GM19395 (cell line): ENCODE data around the gene HOTAIR.
A peak's percentile ranks its signal among the peaks of the same experiment; 100 is the strongest.

Experiments used
- ATAC-seq: cut with Tn5 transposase; IDR thresholded peaks from one replicate; pipeline ENCODE4 v1.9.1; 2021; ENCODE audit warnings: mild to moderate bottlenecking, moderate library complexity; ENCODE audit not compliant: unreplicated experiment

HOTAIR gene

DNA sequence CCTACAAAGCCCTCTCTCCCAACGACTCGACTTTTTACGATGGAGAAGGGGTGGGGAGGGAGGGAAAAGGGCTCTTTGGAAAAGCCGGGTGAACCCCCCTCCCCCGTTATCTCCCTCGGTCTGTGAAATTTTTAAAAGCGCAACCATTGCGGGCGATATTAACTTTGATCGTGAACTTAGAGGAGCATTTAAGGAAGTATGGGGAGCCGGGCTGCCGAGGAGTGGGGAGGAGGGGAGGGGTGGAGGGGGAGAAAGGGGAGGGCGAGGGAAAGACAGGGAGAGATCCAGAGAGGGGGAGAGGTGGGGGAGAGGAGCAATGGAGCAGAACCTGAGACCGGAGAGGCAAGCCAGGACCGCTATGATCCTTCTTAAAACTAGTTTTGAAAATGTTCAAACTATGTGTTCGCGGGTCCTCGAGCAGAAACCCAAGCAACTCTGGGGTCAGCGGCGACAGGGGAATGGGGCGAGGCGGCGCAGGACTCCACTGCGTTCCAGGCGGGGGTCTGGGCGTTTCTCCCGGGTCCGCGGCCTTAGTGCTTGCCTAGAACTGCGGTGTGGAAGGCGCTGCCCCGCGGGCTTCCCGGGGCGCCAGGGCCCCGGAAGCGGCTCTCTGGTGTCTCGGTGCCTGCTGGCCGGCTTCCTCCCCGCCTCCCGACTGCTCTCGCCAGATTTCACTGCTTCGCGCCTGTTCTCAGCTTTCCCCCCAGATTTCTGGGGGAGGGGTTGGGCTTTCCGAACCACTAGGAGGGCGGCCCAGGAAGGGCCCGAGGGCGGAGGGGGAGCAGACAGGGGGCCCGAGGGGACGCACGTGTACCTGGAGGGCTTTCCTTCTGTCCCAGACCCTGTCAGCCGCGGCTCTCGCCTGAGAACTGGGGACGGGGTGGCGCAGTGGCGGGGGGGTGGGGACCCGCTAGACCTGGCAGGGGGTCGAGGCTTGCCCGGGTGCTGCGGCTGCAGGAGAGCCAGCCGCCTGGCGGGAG is at the start of gene HOTAIR:
TSS of gene HOTAIR (minus strand) at position 871 of the 980 bp plus-strand sequence.
- no peak for ATAC-seq

DNA sequence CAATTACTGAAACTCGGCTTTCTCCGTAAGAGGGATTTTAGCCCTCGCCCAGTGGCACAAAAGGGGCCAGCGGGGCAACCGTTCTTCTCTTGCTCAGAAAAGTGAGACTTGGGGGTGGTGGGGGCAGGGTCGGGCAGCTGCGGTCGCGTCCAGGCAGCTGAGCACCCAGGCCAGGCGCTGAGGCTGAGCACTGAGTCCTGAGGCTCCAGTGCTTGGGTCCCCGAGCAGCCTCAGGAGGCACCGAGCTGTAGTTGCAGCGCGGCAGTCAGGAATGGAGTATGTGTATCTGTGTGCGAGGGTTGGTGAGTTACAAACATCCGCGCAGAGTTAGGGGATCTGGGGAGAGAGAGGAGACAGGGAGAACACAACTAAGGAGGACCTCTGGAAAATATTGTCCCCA is 49.4 kb upstream of the HOTAIR start:
- no peak for ATAC-seq

DNA sequence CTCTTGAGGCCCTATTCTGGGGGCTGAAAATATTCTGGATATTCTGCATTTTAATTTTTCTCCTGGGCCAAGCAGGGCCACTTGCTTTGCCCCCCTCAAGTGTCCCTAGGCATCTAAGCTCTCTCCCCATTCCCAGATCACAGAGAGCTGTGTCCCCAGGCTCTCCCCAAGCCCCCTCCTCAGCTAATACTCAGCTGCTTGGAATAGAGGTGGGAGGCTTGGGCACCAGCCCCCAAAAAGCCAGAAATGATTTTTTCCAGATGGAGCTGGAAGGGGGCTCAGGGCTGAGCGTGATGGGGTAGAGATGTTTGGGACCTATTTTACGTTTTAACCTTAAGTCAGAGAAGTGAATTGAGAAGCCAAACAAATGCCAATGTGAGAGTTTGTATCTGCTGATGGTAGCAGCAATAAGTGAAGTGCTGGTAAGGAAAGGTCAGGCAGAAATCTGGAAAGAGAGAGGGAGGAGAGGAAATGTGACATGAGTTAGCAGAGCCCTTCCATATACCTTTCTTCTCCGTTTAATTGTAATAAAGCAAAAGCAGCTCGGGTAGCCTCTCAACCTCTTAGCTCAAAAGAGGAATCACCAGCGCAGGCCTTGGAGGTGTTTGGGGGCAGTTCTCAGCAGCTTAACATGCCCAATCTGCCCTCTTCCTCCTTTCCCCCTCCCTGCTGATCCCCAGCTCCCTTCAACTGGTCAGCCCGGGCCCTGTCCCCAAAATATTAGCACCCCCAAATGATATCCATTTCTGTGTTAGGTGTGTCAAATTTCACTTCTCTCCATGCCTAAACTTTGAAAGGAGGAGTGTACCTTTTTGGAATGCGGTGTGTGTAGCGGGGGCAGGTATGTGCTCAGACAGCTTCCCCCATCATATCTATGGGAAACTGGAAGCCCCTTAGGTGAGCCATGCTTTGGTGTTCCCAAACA is 48.5 kb upstream of the HOTAIR start:
- no peak for ATAC-seq

DNA sequence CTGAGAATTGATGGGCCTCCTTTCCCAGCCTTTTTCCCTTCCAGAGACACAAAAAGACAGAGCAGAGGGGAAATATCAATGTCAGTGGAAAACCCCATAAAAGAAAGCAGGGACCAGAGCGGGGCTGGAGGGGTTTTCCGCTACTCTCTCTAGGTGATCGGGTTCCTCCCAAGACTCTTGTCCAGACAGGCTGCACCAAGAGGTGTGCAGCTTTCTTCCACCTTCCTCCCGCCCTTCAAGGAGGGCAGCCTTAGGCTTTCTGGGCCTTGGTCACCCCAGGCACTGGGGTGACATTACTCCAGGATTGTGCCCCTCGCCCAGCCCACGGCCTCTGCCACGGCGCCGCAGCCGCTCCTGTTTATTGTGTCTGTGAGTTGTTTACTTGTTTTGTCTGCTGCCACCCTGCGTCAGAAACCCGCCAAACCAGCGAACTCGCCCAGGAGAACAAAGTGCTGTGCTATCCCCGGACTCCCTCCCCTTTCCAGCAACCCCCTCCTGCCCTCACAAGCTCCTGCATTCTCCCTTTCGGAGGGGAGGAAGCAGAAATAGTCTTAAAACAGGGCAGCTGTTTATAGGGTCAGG is 46.8 kb upstream of the HOTAIR start:
- ATAC-seq: no peak

DNA sequence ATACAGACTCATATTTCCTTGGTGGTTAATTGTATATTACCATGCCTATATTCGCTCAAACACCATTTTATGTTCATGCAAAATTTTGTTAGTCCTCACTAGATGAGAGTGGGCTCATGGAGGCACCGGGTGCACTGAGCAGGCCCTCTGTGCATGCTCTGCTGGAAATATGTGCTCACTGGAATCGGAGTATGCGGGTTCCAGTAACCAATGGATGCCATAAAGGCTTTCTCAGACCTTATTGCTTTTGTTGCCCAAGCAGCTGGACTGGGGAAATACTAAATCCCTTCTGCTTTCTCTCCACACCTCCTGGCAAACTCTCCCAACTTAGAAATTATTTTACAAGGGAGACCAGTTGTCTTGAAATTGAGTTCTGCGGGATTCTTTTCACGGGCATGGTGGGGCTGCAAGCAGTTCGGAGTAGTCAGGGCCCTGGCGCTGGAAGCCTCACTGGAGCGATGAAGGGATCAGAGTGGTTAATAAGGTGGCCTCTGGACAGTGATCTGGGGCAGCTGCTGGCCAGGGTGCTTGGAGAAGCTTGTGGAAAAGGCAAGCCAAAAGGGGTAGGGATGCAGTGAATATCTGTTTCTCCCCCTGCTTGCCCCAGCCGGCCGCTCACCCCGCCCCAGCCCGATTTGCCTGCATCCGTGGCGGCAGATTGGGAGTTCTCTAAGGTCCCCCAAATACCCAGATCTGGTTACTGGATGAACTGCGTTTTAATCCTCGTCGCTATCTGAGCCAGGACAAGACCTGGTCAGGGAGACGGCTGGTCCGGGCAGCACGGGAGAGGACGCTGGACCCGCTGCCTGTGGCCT is 46.0 kb upstream of the HOTAIR start:
- ATAC-seq: no peak

DNA sequence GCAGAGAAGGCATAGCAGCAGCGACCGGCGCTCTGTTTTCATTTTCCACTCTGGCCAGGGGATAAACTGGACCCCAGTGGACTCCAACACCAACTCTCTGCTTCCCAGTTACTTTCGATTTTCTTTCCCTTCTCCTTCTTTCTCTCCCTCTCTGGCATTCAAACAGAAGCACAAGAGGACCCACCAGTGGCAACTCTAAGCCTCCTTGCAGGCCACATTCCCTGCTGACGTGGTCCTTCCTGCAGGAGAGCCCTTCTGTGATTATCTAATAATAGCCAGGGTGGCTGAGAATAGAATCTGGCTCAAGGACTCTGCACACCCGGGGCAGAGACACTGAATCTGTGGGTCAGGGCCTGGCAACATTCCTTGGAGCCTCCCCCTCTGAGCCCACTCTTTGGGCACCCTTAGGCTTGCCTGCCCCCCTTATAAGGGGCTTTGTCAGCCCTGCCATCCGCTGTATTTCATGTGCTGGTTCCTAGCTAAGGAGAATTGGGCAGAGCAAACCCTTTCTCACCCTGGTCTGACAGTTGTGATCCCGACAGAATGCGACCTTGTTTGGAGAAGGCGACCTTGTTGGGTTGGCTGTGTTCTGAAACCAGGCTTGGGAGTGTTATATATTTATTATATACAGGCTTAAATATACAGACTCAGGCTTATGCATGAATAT is 45.3 kb upstream of the HOTAIR start:
- no peak for ATAC-seq

GRCh38 chr12:54019091-54019811 is 44.5 kb upstream of the HOTAIR start:
- no peak for ATAC-seq

GRCh38 chr12:54018468-54018984 is 43.8 kb upstream of the HOTAIR start:
- no peak for ATAC-seq

DNA sequence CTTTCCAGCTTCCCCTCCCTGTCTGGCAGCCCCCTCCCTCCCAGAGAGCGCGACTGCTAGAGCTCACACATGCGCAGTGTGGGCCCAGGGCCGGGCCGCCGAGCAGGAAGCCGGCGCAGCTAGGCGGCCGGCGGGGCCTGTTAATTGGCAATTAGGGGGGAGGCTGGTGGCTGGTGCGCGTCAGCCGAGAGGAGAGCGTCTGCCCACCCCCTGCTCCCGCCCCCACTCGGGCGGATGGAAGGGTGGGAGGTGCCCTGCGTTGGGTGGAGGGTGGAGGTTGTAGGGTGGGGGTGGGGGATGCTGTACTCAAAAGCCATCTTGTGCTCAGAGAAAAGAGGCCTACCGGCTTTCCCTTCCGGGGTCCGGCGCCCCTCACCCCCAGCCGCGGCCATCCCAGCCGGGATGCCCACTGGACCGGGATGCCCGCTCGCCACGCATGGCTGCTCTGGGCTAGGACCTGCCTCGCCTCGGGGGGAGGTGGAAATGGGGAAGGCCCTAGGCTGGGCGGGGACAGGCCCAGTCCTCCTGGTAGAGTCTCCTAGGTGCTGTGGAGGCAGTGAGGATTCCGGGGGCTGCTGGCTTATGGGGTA is 43.2 kb upstream of the HOTAIR start:
- ATAC-seq: peak; percentile 72

DNA sequence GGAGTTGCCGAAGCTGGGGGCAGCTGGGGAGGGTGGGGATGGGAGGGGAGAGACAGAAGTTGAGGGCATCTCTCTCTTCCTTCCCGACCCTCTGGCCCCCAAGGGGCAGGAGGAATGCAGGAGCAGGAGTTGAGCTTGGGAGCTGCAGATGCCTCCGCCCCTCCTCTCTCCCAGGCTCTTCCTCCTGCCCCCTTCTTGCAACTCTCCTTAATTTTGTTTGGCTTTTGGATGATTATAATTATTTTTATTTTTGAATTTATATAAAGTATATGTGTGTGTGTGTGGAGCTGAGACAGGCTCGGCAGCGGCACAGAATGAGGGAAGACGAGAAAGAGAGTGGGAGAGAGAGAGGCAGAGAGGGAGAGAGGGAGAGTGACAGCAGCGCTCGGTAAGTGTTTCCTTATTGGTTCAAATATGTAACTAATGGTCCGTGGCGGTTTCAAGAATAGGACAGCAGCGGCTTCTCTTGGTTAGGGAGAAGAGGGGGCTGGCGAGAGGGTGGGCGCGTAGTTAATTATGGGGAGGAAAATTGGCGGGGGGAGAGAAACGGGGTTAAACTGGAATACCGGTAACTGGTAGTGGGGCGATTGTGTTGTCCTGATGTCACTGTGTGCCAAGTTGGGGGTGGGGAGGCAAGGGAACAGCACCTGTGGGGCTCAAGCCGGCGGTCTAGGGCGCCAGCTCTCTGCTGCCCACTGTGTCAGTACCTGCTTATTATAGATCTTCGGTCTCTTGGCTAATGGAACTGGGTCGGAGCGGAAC is 42.5 kb upstream of the HOTAIR start:
- peak; percentile 41 for ATAC-seq

DNA sequence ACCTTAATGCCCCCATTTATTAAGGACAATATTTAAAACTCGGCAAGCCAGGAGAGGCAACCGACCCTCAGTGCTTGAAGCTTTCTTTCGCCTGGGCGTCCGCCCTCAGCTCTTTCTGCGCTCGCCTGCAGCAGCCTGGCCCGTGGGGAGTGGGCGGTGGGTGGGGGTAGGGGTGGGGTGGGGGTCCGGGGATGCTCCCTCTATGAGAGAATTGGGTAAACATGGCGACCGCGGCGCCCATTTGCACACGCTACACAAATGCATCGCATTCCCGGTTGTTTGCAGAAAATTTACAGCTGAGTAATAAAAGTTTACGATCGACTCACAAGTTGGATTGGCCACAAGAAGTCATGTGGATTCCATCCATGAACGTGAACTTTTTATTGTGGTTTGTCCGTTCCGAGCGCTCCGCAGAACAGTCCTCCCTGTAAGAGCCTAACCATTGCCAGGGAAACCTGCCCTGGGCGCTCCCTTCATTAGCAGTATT is 41.8 kb upstream of the HOTAIR start:
- no peak for ATAC-seq

- no peak for ATAC-seq
Observed at GRCh38 chr12:54016051-54016450, 41.3 kb upstream of the HOTAIR start.

DNA sequence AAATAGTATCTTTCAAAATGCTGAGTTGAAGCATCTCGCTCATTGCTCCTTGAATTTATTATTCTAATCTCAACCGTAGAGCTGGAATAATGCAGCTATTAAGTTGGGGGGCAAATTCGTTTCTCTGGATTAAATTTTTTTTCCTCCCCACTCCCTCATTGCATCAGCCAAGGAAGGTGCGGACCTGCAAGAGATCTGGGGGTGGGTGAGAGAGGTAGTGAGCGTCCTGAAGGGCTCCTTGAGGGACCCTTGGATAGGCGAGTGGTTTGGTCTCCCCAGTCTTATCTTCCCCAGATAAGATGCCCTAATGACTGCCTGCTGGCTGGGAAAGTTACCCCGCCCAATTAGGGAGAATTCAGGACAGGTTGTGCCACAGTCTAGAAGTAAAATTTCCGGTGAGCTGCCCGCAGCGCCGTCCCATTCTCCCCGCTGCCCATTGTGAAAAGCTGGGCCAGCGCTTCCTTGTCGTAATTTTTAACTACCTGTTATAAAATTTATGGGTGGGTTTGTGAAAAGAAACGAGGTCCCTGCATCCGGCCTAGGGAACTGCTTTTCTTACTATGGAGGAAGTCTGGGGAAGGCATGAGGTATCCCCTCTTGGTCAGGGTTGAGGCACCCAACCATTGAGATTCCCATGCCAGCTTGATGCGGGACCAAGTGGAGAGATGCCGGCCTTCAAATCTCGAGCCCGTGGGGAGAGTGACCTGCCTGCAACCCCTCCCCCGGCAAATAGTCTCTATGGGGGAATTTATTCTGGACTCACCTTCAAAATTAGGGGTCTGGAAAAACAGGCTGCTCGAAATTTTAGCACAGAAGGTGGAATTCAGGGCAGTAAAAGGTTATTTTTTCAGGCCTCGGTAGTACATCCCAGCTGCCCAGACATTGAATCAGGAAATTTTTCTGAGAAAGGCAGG is 40.5 kb upstream of the HOTAIR start:
- no peak for ATAC-seq

DNA sequence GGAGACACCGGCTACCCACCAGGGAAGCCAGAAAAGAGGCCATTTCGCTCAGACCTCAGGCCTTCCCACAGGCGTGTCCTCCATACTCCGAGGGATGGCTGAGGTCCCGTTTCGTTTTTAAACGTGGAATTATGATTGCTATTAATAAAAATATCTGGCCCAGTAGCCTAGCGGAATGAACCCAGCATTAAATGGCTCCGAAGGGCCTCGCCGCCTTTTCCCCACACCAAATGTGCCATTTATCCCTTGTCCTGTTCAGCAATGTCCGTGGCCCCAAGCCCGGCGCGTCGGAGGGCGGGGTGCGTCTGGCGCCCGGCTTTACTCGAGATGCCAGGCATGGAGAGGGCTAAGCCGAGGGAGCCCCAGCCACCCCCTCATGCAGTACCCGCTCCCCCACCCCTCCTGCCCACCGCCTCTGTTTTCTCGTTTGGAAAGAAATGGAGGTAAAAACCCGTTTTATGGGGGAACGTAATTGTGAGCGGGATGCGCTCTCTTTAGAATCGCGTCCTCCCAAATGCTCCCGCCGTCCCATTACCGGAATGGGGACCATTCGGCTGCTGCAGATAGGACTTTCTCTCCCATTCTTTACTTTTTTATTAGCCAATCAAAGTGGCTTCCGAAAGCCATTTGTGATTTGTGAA is 39.7 kb upstream of the HOTAIR start:
- ATAC-seq: no peak

DNA sequence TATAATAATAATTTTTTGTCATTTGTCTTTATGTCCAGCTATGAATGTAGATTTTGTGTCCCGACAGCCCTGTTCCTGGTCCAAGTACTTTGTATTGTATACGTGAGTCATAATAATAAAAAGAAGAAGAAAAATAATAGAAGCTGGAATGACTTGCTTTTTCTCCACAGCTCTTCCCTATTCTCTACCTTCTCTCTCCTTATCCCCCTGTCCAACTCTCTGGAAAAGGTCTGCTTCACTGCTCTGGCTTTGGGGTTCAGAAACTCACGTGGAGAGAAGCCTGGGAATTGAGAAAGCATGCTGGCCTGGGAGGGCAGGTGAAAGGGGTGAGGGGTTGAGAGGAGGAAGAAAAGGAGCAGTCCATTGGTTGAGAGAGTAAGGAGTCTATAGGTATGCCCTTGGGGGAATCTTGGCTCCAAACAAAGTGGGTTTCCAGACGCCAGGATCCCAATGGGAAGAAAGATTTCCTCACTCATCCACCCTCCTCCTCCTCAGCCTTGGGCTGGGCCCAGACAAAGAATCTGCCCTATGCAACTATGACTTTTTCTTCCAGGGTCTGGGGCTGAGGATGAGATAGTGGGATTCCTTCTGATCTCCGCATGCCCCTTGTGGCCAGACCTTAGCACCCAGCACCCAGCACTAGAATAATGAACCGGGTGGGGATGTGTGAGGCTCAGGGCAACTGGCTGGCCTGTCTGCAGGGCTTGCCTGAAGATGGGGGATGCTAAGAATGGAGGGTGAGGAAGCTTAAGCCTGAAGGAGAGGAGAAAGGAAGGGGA is 38.1 kb upstream of the HOTAIR start:
- no peak for ATAC-seq
